Muscle of back (tissue), 11 donors: Measurements from ENCODE around the gene ADAM22. TPM values are rescaled to one million over a fixed set of nuclear protein-coding genes. Genes with fewer than 3 reads are reported as not detected.

ENCODE experiments used
- DNase-seq, 3 donors: peaks; one replicate each; pipeline versions ENCODE4 v3.0.0 to v3.0.0-alpha.2; 2013
- polyA plus RNA-seq, 10 donors: library from polyadenylated mRNA; unstranded; fragments of 120-200 nt; gene quantifications; one replicate each; pipeline ENCODE4 v1.2.1, GENCODE V29; 2013; ENCODE audit not compliant: insufficient read length in 10 of 10

The ADAM22 gene
- polyA plus RNA-seq, 10 donors = 7.6 to 44.9 (median 10.2) TPM

DNA sequence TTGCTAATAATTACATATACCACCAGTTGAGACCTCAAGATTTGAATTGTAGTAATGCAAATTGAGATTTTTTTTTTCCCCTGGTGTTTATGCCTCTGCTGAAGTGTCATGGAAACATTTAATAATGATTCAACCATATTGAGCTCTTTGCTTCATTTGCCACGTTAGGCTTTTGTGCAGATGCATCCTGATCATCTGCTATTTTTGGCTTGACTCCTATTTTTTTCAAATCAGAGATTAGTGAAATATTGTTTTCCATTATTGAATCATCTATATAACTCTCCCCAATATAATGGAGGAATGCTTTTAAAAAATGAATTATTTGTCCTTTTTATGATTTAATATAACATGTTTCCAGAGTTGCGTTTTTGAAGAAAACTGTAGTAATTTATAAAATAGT, 170.7 kb downstream of the ADAM22 start:
- peak in 2 of 3 donors; percentile 47 to 75 for DNase-seq

DNA sequence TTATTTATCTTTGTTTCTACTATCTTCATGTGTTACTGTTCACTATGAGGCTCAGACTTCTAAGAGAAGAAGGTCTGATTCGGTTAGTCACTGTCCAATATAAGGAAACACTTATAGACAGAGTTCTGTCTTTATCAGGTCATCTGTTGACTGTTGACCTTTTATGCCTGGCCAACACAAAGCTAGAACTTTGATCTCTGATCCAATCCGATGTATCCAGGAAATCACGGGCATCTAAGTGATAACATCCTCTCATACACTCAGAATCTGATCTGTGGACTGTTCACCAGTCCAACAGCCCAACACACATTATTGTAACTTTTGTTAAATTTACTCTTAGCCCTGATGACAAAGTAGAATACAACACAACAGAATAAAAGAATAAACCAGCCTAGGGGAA, 171.2 kb downstream of the ADAM22 start:
- no peak for DNase-seq

DNA sequence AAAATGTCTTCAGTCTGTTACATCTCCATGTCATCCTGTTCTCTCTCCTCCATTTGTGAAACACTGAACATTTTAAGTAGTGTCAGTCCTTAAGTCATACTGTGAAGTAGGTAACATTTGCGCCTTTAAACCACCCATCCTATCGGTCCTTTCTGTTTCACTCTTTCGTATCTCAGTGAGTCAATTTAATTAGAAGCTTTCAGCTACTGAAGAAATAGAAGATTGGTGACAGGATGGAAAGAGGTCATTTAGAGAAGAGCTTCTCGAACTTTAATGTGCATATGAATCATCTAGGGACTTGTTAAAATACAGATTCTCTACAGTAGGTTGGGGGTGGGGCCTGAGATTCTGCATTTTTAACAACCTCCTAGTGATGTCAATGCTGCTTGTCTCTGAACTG, 172.4 kb downstream of the ADAM22 start:
- no peak for DNase-seq

DNA sequence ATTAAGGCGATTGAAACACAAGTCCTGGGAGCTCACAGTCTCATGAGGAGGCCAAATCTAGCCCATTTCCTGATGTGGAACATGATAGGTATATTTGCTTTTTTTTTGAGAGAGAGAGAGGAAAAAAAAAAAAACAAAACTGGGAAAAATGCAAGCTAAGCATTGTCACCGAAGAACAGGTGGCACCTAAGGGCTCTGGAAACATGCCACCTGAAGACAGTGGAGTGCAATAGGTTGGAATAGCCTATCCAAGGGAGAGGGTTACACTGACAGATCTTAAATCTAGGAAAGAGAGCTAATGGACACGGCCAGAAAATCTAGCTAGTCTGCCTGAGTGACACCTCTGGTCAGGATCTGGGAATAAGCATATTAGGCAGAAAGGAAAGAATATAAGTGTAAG, 175.6 kb downstream of the ADAM22 start:
- DNase-seq = no peak

DNA sequence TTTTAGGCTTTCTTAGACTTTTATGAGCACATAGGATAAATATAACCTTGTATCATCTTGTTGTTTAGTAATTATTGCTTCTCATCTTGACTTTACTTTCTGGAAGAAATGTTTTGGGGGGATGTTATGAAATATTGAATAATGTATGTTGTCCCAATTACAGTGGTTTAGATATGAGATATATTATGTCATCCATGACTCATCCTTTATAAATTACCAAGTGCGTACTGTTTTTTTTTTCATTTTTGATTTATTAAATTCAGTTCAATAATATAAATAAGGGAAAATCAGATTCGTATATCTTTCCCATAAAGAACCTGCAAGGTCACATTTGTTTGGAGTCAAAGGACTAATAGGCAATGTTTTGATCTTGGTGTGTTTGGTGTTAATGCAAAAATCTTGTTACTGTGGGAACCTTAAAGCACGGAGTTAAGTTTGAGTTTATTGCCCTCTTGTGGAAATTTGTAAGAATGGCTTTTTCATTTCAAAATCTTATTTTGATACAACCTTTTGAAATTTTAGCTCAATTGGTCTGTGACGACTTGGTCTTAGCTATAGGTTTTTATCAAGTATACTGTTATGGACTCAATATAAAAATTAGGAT, 177.2 kb downstream of the ADAM22 start:
- peak in 2 of 3 donors; percentile 53 to 81 for DNase-seq

DNA sequence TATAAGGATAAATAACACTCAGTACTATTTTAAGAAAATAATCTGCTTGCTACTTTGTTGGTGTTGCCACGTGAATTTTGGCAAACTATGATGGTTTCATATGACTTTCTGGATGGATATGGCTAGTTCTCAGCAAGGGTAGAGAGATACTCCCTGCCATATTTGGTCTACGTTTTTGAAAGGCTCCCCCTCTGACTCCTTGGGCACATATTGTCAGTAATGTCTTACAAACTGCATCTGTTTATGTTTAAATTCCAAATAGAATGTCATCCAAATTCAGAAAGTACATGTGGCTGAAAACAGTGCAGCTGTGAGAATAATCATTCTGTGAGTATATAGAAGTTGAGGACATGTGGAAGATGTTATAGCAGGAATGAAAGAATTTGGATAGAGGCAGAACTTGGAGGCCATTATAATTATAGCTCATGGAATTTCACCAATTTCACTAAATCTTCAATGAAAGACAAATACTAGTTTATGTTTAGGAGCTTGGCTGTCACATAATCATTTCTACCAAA, 178.0 kb downstream of the ADAM22 start:
- peak in 2 of 3 donors; percentile 78 to 91 for DNase-seq

DNA sequence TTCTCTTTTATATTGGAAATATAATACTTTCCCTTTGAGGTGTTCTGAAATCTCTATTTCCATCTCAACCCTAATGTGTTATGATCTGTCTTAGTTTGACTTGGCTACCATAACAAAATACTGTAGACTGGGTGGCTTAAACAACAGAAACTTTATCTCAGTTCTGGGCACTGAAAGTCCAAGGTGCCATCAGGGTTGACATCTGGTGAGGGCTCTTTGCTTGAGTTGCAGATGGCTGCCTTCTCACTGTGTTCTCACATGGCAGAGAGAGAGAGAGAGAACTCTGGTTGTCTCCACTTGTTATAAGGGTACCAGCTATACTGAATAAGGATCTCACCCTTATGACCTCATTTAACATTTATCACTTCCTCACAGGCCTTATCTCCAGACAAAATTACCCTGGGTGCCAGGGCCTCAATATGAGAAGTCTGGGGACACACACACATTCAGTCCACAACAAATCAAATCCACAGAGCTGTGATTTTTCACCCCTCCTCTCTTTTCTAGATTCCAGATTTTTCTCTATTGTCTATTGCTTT, 181.3 kb downstream of the ADAM22 start:
- DNase-seq = no peak

DNA sequence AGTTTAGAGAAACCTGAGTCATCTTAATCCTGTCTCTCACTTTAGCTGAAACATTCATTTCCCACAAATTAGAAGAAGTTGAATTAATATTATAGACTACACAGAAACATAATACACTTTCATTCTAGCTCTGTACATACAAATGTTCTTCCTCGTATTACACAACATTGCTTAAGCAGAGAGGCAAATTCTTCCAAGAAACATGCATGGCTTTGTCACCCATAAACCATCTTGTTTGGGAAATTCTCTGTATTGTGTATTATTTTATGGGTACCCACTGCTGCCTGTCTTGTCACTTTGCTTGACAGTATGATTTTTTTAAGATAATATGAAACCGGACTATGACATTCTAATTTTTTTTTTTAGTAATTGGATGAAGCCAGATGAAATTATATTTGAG, 181.8 kb downstream of the ADAM22 start:
- peak in 1 of 3 donors; percentile 66 for DNase-seq

DNA sequence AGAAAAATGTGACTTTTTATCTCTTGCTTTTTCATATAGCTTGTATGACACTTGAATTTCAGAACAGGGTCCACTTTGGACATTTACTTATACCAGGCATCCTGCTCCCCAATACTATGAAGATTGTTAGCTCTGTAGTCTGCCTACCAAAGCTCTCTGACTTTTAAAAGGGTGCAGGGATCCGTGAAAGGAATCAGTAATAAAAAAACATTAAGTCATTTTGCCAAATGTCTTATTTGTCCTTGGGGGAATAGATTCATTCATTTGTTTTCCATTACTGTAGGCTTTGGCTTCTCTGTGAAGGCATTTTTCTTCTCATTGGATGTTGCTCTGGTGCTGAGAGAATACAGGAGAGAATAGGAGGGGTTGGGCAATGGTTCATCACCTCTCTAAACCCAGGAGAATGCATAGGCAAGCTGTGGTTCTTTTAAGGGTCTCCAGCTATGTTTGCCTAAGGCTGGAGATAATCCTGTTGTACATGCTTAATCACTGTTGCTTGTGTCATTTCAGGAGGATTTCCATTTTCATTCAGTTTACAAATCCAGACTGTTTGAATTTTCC, 182.3 kb downstream of the ADAM22 start:
- peak; percentile 66 to 93 (median 82) for DNase-seq

DNA sequence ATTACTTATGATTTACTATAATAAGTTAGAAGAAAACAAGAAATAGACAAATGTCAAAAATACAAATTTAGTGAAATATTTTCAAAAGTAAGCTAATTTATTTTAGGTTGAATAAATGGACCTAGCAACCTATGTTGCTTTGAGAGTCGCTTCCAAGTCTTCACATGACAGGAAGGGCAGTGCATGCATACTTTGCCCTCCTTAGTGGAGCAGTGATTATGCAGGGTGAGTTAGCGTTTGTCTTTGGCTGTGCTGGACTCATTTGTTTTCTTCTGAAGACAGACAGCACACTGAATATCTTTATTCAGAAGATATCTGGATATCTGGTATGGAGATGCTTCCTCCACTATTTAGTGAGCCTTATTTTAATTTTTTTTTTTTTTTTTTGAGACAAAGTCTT, 183.3 kb downstream of the ADAM22 start:
- DNase-seq = no peak

DNA sequence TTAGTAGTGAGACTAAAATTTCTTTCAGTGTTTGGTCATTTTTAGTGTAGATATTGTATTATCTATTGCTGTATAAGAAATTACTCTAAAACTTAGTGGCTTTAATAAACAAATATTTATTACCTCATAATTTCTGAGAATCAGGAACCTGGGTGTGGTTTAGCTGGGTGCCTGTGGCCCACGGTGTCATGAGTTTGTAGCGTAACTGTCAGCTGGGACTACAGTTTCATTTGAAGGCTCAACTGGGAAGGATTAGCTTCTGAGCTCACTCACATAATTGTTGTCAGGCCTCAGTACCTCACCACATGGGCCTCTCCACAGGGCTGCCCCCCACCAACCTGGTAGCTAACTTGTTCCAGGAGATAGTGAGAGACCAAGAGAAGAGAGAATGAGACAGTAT, 187.3 kb downstream of the ADAM22 start:
- no peak for DNase-seq

DNA sequence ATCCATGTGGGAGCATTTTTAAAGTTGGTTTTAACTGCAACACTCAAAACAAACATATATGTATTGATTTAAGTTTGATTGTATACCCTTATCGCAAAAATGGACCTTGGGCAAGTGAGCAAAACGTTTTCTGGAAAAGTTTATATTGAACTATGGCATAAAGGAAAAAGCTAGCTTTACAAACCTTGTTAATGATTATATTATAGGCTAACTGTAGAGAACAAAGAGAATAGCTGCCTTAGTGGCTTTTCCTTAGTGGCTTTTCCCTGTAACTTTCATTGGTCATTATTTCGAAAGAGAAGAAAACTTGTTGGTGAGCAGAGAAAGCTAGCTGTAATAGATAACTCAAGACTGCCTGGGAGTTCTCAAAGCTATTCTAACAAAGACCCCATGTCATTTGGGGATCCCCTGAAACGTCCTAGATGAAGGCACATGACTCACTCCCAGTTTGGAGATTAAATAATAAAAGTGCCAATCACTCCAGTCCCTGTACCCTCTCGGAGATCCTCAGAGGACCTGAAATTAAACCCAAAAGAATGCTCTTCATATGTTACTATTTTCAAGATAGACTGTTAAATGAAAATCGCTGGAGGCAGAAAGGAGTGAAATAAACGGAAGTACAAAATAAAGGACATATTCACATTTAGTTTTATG, 193.7 kb downstream of the ADAM22 start:
- DNase-seq = no peak

DNA sequence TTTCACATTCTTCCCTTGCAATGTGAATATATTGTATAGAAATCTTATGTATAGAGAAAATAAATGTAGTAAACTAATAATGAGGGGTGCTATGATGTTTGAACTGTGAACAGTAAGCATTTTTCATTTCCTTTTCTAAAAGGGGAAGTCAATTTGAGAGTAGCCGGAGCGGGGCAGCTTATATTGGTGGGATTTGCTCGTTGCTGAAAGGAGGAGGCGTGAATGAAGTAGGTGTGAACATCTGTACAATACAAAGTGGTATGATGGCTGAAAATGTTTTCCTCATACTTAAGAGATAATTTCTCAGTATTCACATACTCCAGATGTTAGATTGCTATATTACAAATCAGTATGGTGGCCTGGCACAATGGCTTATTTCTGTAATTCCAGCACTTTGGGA, 198.7 kb downstream of the ADAM22 start:
- no peak for DNase-seq

DNA sequence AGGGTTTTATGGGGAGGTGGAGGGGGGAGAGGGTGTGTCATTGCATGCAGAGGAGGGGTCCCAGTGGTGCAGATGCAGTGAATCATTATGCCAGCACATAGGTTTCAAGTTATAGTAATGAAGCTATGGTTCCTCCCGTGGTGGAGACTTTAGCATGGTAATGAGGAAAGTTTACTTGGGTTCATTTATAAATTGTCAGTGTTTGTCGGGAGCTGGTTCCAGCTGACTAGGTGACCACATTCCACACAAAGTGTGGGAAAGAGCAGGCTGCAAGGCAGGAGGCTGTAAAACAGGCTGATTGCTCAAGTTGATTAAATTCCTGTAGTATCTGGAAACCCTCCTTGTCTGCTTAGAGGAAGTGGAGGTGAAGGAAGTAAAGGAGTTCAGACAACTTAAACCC, 206.9 kb downstream of the ADAM22 start:
- DNase-seq = no peak

DNA sequence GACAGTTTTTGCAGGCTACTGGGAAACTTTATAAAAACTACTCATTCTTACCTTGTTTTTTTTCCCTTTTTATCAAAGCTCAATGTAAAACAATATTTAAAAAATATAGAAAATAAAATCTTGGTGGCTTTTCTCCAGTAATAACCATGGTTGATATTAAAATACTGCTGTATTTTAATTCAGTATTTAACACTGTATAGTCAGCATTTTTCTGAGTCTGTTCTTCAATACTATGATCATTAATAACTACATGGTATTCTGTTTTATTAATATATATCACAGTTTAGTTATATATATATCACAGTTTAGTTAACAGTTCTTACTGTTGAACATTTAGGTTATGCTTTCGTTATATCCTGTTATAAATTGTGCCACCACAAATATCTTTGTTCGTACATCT, 207.4 kb downstream of the ADAM22 start:
- DNase-seq = no peak

DNA sequence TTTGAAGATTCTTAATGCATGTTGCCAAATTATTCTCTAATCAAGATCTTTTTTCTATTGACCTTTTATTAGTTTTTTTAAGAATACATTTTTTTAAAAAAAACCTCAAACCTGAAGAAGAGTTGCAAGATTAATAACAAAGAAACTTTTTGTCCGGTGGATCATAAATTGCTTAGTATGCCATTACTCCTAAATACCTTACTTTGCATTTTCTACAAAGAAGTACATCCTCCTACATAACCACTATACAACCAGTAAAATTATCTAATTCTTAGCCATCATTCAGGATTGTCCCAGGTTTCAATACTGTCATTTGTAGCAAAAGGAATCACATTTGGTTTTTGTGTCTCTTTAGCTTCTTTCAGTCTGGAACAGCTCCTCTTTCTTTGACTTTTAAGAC, 207.9 kb downstream of the ADAM22 start:
- DNase-seq = no peak

DNA sequence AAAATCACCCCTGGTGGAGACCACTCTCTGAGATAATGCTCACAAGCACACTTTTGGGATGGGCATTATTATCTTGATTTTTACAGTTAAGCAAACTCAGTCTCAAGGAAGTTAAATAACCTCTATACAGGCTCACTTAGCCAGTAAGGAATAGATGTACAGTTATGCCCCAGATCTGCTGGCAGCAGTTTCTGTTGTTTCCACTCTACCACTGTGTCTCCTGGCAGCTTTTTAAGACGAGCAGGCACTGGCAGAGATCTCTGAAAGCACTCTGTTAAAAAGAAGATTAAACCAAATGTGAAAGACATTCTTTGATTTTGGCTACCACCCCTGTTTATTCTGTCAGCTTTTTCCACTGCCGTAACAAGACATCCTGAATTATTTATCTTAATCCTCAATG, 212.6 kb downstream of the ADAM22 start:
- peak in 1 of 3 donors; percentile 23 for DNase-seq

DNA sequence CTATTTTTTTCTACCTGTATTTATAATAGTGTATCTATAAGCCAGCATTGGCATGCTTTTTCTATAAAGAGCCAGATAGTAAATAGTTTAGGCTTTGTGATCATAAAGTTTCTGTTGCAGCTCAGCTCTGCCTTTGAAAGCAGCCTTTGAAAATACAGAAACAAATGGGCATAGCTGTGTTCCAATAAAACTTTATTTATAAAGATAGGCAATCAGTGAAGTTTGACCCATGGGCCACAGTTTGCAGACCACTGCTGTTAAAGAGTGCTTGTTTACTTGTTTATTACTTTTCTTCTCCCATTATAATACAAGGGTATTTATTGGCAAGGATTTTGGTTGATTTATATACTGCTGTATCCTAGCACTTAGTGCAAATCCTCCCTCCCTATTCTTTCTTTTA, 213.3 kb downstream of the ADAM22 start:
- no peak for DNase-seq

DNA sequence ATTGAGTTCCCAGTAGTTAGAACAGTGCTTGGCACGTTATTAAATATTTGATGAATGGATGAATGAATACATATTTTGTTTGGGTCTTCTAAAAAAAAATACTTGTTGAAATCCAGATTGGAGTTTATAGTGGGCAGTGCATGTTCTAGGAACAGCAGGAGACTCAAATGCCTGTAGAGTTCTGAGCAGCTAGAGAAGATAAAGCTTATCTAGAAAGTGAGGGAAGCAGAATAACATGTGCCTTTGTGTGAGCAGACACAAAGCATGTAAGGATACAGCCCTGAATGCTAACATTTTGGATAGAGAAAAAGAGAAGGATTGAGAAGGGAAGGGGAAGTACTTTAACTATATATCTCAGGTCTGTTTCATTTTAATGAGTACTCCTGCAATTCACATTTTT, 213.9 kb downstream of the ADAM22 start:
- no peak for DNase-seq

DNA sequence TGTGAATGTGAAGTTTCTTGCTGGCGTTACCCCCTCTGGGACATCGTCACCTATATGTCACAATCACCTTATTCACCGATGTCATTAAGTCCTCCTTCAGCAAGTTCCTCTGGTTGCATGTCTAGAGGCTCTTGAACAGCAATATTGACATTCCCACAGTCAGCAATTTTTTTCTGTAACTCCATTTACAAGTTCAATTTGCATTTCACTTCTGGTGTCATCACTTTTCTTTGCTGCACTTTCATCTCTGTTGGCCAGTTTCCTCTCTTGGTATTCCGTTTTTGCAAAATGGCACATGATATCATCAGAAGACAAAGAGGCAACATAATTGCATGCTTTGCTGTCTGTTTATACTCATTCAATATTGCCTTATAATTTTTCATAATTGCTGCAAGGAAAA, 216.0 kb downstream of the ADAM22 start:
- DNase-seq = no peak

DNA sequence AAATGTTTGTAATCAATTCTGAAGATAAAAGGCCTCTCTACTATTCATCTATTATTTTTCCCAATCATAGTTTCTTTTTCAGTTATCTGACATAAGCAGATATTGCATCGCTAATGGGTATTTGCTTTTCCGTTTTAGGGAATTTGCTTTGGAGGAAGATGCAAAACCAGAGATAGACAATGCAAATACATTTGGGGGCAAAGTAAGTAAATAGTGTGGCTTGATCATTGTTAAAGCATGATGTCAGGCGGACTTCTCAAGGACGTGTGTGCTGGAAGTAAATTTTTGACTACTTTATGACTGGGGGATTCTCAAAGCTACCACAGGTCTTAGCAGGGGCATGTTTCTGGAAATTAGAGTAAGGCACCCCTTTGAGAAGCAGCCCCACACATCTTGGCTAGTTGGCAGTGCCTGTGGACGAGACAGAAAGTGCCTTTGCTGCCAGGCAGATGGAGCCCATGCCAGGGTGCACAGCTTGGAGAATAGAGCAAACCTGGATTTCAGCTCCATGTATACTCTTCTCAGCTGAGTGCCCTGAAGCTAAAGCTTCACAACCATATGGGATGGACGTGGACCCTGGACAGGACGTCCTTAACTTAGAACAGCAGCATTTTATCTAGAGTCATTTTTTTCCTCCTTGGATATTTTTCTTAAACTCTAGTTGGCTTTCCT, 217.2 kb downstream of the ADAM22 start:
- DNase-seq = no peak

DNA sequence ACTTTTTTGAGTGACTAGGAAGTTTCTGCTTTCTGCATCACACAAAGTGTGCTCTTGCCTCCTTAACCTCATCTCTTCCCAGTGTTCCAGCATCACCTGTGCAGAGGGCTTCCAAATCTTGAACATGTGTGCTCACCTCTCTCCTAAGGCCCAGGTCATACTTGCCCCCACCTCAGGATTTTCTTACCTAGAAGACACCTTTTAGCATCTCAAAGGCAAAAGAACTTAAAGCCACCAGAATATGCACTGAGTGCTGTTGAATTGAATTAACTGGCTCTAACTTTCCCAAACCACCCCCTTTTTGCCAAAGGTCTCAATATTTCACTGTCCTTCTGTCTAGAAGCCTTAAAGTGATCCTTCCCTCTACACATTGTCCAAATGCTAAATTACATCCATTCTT, 219.3 kb downstream of the ADAM22 start:
- no peak for DNase-seq

DNA sequence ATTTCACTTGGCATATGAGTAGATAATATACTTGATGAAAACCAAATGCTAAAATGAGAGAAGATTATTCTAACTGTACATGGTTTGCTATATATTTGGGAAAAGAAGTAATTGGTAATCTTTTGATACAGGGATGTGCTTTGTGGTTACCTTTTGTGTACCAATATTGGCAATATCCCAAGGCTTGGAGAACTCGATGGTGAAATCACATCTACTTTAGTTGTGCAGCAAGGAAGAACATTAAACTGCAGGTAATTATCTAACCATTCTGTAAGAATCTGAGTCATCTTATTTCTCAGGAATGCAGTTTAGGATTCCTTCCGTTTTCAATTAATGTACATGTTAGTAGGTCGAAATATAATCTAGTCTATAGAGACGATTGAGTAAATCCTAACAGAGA, 221.7 kb downstream of the ADAM22 start:
- DNase-seq = no peak
